Panc1 (cell line): ENCODE measurements around the gene KLK12.

Source experiments
- CTCF ChIP-seq: fragments of 450-650 bp; IDR thresholded peaks from 2 replicates; pipeline ENCODE4 v1.5.1; 2017; ENCODE audit warnings: mild to moderate bottlenecking
- TCF7L2 ChIP-seq: IDR thresholded peaks from 2 replicates; pipeline ENCODE4 v1.6.1; 2011; ENCODE audit warnings: mild to moderate bottlenecking, low read depth, low read length, inconsistent platforms

- TF ChIP-seq CTCF, result no peak
- TF ChIP-seq TCF7L2, result no peak
Measured at GRCh38 chr19:51059715-51060114, 24.9 kb upstream of the KLK12 start.
